A204.1 (cell line): ENCODE data around the gene APEX1.
"Not testable (repeated sequence)": the region's sequence is repeated elsewhere in the genome, so short reads cannot be mapped to it uniquely, and the experiment has no call there.

Source experiments
- FAIRE-seq: peaks from 2 replicates; lab custom pipeline; 2012; peaks lifted over from hg19 to GRCh38; lab: Jason Lieb, UNC

Gene APEX1

GRCh38 chr14:20476776-20477175 lies 21.8 kb downstream of the APEX1 start:
- FAIRE-seq: no peak

- FAIRE-seq: no peak
Measured at GRCh38 chr14:20477211-20477876, 22.3 kb downstream of the APEX1 start.

- FAIRE-seq: no peak
Measured at GRCh38 chr14:20478894-20479293, 23.9 kb downstream of the APEX1 start.

- no peak for FAIRE-seq
Measured at GRCh38 chr14:20482382-20482781, 27.4 kb downstream of the APEX1 start.

GRCh38 chr14:20485900-20486299 lies 30.9 kb downstream of the APEX1 start:
- no peak for FAIRE-seq

- FAIRE-seq: no peak
Measured at GRCh38 chr14:20486684-20487395, 31.8 kb downstream of the APEX1 start.

GRCh38 chr14:20487396-20487725 lies 32.3 kb downstream of the APEX1 start:
- FAIRE-seq: no peak

GRCh38 chr14:20489093-20489994 lies 34.3 kb downstream of the APEX1 start:
- no peak for FAIRE-seq

- no peak for FAIRE-seq
Measured at GRCh38 chr14:20490563-20490962, 35.5 kb downstream of the APEX1 start.

- no peak for FAIRE-seq
Measured at GRCh38 chr14:20492486-20492885, 37.5 kb downstream of the APEX1 start.

- no peak for FAIRE-seq
Measured at GRCh38 chr14:20493634-20494033, 38.6 kb downstream of the APEX1 start.

- no peak for FAIRE-seq
Measured at GRCh38 chr14:20494935-20495766, 40.1 kb downstream of the APEX1 start.

GRCh38 chr14:20498622-20499021 lies 43.6 kb downstream of the APEX1 start:
- no peak for FAIRE-seq

GRCh38 chr14:20499108-20499507 lies 44.1 kb downstream of the APEX1 start:
- FAIRE-seq: no peak

- no peak for FAIRE-seq
Measured at GRCh38 chr14:20499881-20500280, 44.9 kb downstream of the APEX1 start.

- FAIRE-seq: no peak
Measured at GRCh38 chr14:20501346-20501745, 46.3 kb downstream of the APEX1 start.

GRCh38 chr14:20503898-20504297 lies 48.9 kb downstream of the APEX1 start:
- FAIRE-seq: no peak

GRCh38 chr14:20506276-20506675 lies 51.2 kb downstream of the APEX1 start:
- FAIRE-seq: not testable (repeated sequence)

- FAIRE-seq: not testable (repeated sequence)
Measured at GRCh38 chr14:20506752-20507151, 51.7 kb downstream of the APEX1 start.
